H1 (cell line): Measurements from ENCODE around the gene PRKAA1. TPM values are rescaled to one million over a fixed set of nuclear protein-coding genes. Genes with fewer than 3 reads are reported as not detected.

Experiments used
- CTCF ChIA-PET: fragments of 300-600 bp; sonication (Branson Sonifier 250); formaldehyde crosslinking; loops from one replicate; lab custom pipeline; 2021; ENCODE audit not compliant: partially characterized antibody; lab: Charles Lee
- POLR2A ChIA-PET: fragments of 300-600 bp; sonication (Branson Sonifier 250); formaldehyde crosslinking; loops from one replicate; lab custom pipeline; 2021; ENCODE audit warnings: inconsistent platforms; ENCODE audit not compliant: partially characterized antibody; lab: Charles Lee
- DNase-seq, 2 experiments: peaks; one replicate each; pipeline versions ENCODE4 v3.0.0 to v3.0.0-alpha.2; 2010 to 2022; ENCODE audit warnings: low spot score in 2 of 2, low read depth in 1 of 2, mixed read lengths in 1 of 2
- FAIRE-seq: peaks from 2 replicates; lab custom pipeline; 2011; peaks lifted over from hg19 to GRCh38; lab: Jason Lieb, UNC
- H2AFZ ChIP-seq: 2 replicates; pipeline ENCODE4 v1.8.1; 2012; ENCODE audit warnings: low read length, inconsistent platforms
- H2AK5ac ChIP-seq: 2 replicates; pipeline ENCODE4 v1.6.1; 2013; ENCODE audit warnings: low read depth, low read length
- H2BK120ac ChIP-seq: replicated peaks from 2 replicates; pipeline ENCODE3; 2013; ENCODE audit warnings: low read depth, low read length, inconsistent platforms
- H2BK12ac ChIP-seq: 2 replicates; pipeline ENCODE4 v1.6.1; 2013; ENCODE audit warnings: low read depth, low read length
- H2BK15ac ChIP-seq: 2 replicates; pipeline ENCODE4 v1.6.1; 2013; ENCODE audit warnings: low read length
- H2BK20ac ChIP-seq: 2 replicates; pipeline ENCODE4 v1.6.1; 2013; ENCODE audit warnings: low read length
- H2BK5ac ChIP-seq: 2 replicates; pipeline ENCODE4 v1.6.1; 2013; ENCODE audit warnings: low read depth, low read length
- H3K14ac ChIP-seq: 2 replicates; pipeline ENCODE4 v1.6.1; 2013; ENCODE audit warnings: inconsistent platforms; ENCODE audit not compliant: insufficient read length
- H3K18ac ChIP-seq: 2 replicates; pipeline ENCODE4 v1.6.1; 2013; ENCODE audit warnings: low read length; ENCODE audit errors: extremely low read depth
- H3K23ac ChIP-seq: 2 replicates; pipeline ENCODE4 v1.6.1; 2013; ENCODE audit warnings: inconsistent platforms; ENCODE audit not compliant: insufficient read length
- H3K23me2 ChIP-seq: 2 replicates; pipeline ENCODE4 v1.6.1; 2013; ENCODE audit warnings: low read depth, low read length
- H3K27ac ChIP-seq: 2 replicates; pipeline ENCODE4 v1.6.1; 2011; ENCODE audit warnings: low read depth, low read length, inconsistent platforms
- H3K27me3 ChIP-seq, 4 experiments: replicated peaks in 1 of 4; 1 replicate in 1 of 4; 2 replicates in 3 of 4; pipeline versions ENCODE4 v1.6.1 to v1.8.1; 2011 to 2013; ENCODE audit warnings: low read length in 3 of 4, mild to moderate bottlenecking in 3 of 4, inconsistent platforms in 2 of 4, mixed read lengths in 2 of 4, moderate library complexity in 1 of 4; ENCODE audit not compliant: control insufficient read depth in 3 of 4, insufficient read depth in 3 of 4; ENCODE audit errors: extremely low read depth in 1 of 4
- H3K36me3 ChIP-seq, 4 experiments: 2 replicates each; pipeline versions ENCODE4 v1.6.1 to v1.8.1; 2011 to 2013; ENCODE audit warnings: mild to moderate bottlenecking in 4 of 4, low read length in 3 of 4, moderate library complexity in 2 of 4, control low read depth in 1 of 4, inconsistent platforms in 1 of 4; ENCODE audit not compliant: insufficient read depth in 4 of 4, control insufficient read depth in 2 of 4
- H3K4ac ChIP-seq: replicated peaks from 2 replicates; pipeline ENCODE3; 2013; ENCODE audit warnings: low read length, low read depth, mixed read lengths, inconsistent platforms; ENCODE audit not compliant: insufficient read length
- H3K4me1 ChIP-seq, 4 experiments: replicated peaks in 1 of 4; 1 replicate in 1 of 4; 2 replicates in 3 of 4; pipeline versions ENCODE4 v1.6.1 to v1.8.1; 2011 to 2013; ENCODE audit warnings: low read length in 3 of 4, inconsistent platforms in 2 of 4, mixed read lengths in 1 of 4; ENCODE audit not compliant: insufficient read depth in 4 of 4, control insufficient read depth in 3 of 4
- H3K4me2 ChIP-seq, 2 experiments: 2 replicates each; pipeline versions ENCODE4 v1.6.1 to v1.8.1; 2011 to 2013; ENCODE audit warnings: low read depth in 2 of 2, low read length in 2 of 2, control low read depth in 1 of 2, inconsistent platforms in 1 of 2, mild to moderate bottlenecking in 1 of 2; ENCODE audit not compliant: insufficient read depth in 1 of 2
- H3K4me3 ChIP-seq, 4 experiments: fragments of 200-600, 300-600 bp in 1 of 4; sonication (generic), shearing (Covaris generic), sonication (Bioruptor Twin) in 1 of 4; 2 replicates each; pipeline versions ENCODE4 v1.5.1 to v1.8.1; 2011 to 2016; ENCODE audit warnings: low read length in 4 of 4, low read depth in 3 of 4, control low read depth in 2 of 4, inconsistent platforms in 2 of 4, mild to moderate bottlenecking in 2 of 4, mixed read lengths in 1 of 4, moderate library complexity in 1 of 4; ENCODE audit not compliant: insufficient read depth in 2 of 4; ENCODE audit errors: extremely low read depth in 1 of 4
- H3K56ac ChIP-seq: replicated peaks from 2 replicates; pipeline ENCODE3; 2013; ENCODE audit warnings: low read depth, mild to moderate bottlenecking, mixed read lengths, low read length, inconsistent platforms; ENCODE audit not compliant: insufficient read length
- H3K79me1 ChIP-seq: 2 replicates; pipeline ENCODE4 v1.6.1; 2013; ENCODE audit warnings: low read depth, low read length, control low read depth
- H3K79me2 ChIP-seq, 2 experiments: 2 replicates each; pipeline versions ENCODE4 v1.6.1 to v1.8.1; 2012 to 2013; ENCODE audit warnings: low read length in 2 of 2, mild to moderate bottlenecking in 2 of 2, inconsistent platforms in 1 of 2; ENCODE audit not compliant: insufficient read depth in 2 of 2, control insufficient read depth in 1 of 2
- H3K9ac ChIP-seq, 4 experiments: replicated peaks in 1 of 4; 1 replicate in 1 of 4; 2 replicates in 3 of 4; pipeline versions ENCODE4 v1.6.1 to v1.8.1; 2011 to 2013; ENCODE audit warnings: low read depth in 3 of 4, low read length in 3 of 4, control low read depth in 2 of 4, mild to moderate bottlenecking in 2 of 4, moderate library complexity in 2 of 4, inconsistent platforms in 1 of 4; ENCODE audit errors: extremely low read depth in 1 of 4
- H3K9me3 ChIP-seq, 2 experiments: 2 replicates each; pipeline versions ENCODE4 v1.6.1 to v1.8.1; 2012 to 2013; ENCODE audit warnings: mild to moderate bottlenecking in 2 of 2, moderate library complexity in 2 of 2, control low read depth in 1 of 2, inconsistent platforms in 1 of 2, low read depth in 1 of 2, low read length in 1 of 2, mixed read lengths in 1 of 2; ENCODE audit not compliant: insufficient read depth in 2 of 2
- H4K20me1 ChIP-seq, 2 experiments: replicated peaks in 1 of 2; 2 replicates each; pipeline versions ENCODE3 to v1.8.1; 2011 to 2013; ENCODE audit warnings: inconsistent platforms in 2 of 2, low read length in 2 of 2, mild to moderate bottlenecking in 1 of 2; ENCODE audit not compliant: insufficient read depth in 2 of 2, control insufficient read depth in 1 of 2
- H4K5ac ChIP-seq: 2 replicates; pipeline ENCODE4 v1.6.1; 2013; ENCODE audit warnings: low read length, low read depth, mixed read lengths, inconsistent platforms; ENCODE audit not compliant: insufficient read length
- H4K8ac ChIP-seq: 2 replicates; pipeline ENCODE4 v1.8.0; 2013; ENCODE audit warnings: mild to moderate bottlenecking, moderate library complexity, low read length, inconsistent platforms; ENCODE audit not compliant: insufficient read depth; ENCODE audit errors: extremely low read depth
- H4K91ac ChIP-seq: replicated peaks from 2 replicates; pipeline ENCODE3; 2013; ENCODE audit warnings: low read length, mixed read lengths, inconsistent platforms; ENCODE audit not compliant: insufficient read length
- CEBPB ChIP-seq: IDR thresholded peaks from 2 replicates; pipeline ENCODE4 v1.6.1; 2012; ENCODE audit warnings: low read depth, low read length
- CHD1 ChIP-seq: IDR thresholded peaks from 2 replicates; pipeline ENCODE4 v1.6.1; 2012; ENCODE audit warnings: low read depth, low read length, improper control_type of control experiment
- CREB1 ChIP-seq: IDR thresholded peaks from 2 replicates; pipeline ENCODE4 v1.6.1; 2012; ENCODE audit warnings: inconsistent platforms
- YY1 ChIP-seq: IDR thresholded peaks from 2 replicates; pipeline ENCODE4 v1.6.1; 2011; ENCODE audit warnings: low read depth, mild to moderate bottlenecking, low read length
- WGBS, 2 experiments: shearing (Covaris generic) in 1 of 2; methylation state at CpG; one replicate each; pipeline versions ENCODE4 v1.1.6 to v1.1.7; 2013 to 2015; ENCODE audit warnings: low lambda C conversion rate in 2 of 2, mixed read lengths in 2 of 2, inconsistent platforms in 1 of 2, low coverage in 1 of 2, missing lambda C conversion rate in 1 of 2; ENCODE audit not compliant: insufficient replicate concordance in 2 of 2, insufficient coverage in 1 of 2, insufficient read length in 1 of 2; ENCODE audit errors: extremely low coverage in 1 of 2, missing lambda C conversion rate in 1 of 2; 5-methylcytosine and 5-hydroxymethylcytosine counted together
- polyA plus RNA-seq, 7 experiments: library from polyadenylated mRNA; depleted of rRNA in 3 of 7; stranded (reverse) in 5 of 7; unstranded in 2 of 7; fragments of >200 nt in 5 of 7; fragments of 200-250 nt in 2 of 7; gene quantifications; 1 replicate in 5 of 7; 2 replicates in 1 of 7; 4 replicates in 1 of 7; pipeline versions ENCODE4 v1.2.1 to v1.2.3, GENCODE V29; 2011 to 2013; ENCODE audit warnings: missing spikeins in 2 of 7, mixed read lengths in 2 of 7
- total RNA-seq: library from RNA; stranded (reverse); fragmentation: NEBNext Ultra II Directional; extraction: Animal tissue kit (Norgen Biotek cat#: 25700); gene quantifications from 2 replicates; pipeline ENCODE4 v1.2.1, GENCODE V29; 2021

PRKAA1 gene
- total and polyA plus RNA-seq, 2 of the 8 experiments (the other 6 are each of a cell fraction or from before 2014, with no cell fraction given): 10.4 to 33.1 TPM

GRCh38 chr5:40733879-40734563 is 64.2 kb downstream of the PRKAA1 start:
- Histone ChIP-seq H3K56ac (no peak overlapping the region), H3K27ac (no peak overlapping the region), H3K27me3 (no peaks in the 10 kb centered on the region), H3K23ac (no peak overlapping the region), H3K18ac (no peak overlapping the region), H3K9me3 (no peaks in the 10 kb centered on the region), H2BK15ac (no peak overlapping the region), H2BK20ac (no peak overlapping the region), H3K23me2 (no peaks in the 10 kb centered on the region), H4K5ac (no peak overlapping the region), H3K79me1 (no peaks in the 10 kb centered on the region), H3K9ac (no peak overlapping the region), H3K14ac (no peak overlapping the region), H2BK120ac (no peak overlapping the region), H4K91ac (no peak overlapping the region), H4K8ac (no peak overlapping the region), H3K4me1 (no peaks in the 10 kb centered on the region), H2BK5ac (no peak overlapping the region), H3K79me2 (no peaks in the 10 kb centered on the region), H3K4me2 (no peak overlapping the region), H3K36me3 (no peaks in the 10 kb centered on the region; a peak in 2 of 8 replicates), H4K20me1 (no peaks in the 10 kb centered on the region), H2AK5ac (no peak overlapping the region), H2BK12ac (no peak overlapping the region), H3K4ac (no peak overlapping the region), H2AFZ (no peak overlapping the region), H3K4me3 (no peak overlapping the region)
- DNase-seq (no peak), FAIRE-seq (no peak)
- TF ChIP-seq CREB1: no peak
- no peak for TF ChIP-seq YY1
- no peak for TF ChIP-seq CHD1
- TF ChIP-seq CEBPB: no peak
- 92% methylated on average over 3 of the region's 3 CpGs; no CpG with 5 or more reads in 1 of the 2 experiments for WGBS, 2 experiments
- CTCF ChIA-PET: interaction anchor here (0.6 to 2.6 kb wide), 13 partner anchors 10 to 1155 kb away, joined by 3 to 15 read pairs (median 4); no protein-coding TSS in a partner anchor
- POLR2A ChIA-PET: interaction anchor here (0.7 kb wide), 1 partner anchor 476 kb away, joined by 3 read pairs; no protein-coding TSS in a partner anchor
